ENCODE results near the gene CRYGS. TPM values are rescaled to one million over a fixed set of nuclear protein-coding genes. Genes with fewer than 3 reads are reported as not detected.
"Not testable (repeated sequence)": the region's sequence is repeated elsewhere in the genome, so short reads cannot be mapped to it uniquely, and the experiment has no call there.

The CRYGS gene
- total RNA-seq, 1 experiment from 2014 or later = 3.2 TPM

DNA sequence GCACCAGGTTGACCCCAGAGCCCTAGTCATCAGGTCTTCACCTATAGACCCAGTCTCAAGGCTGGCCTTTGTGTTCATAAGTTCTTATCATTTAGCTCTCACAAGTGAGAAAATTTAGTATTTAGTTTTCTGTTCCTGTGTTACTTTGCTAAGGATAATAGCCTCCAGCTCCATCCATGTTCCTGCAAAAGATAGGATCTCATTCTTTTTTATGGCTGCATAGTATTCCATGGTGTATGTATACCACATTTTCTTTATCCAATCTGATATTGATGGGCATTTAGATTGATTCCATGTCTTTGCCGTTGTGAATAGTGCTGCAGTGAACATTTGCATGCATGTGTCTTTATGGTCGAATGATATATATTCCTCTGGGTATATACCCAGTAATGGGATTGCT, 46.2 kb downstream of the CRYGS start:
- H3K36me3 Mint-ChIP-seq (ENCODE audit: insufficient read depth, unreplicated experiment); H3K9me3 Mint-ChIP-seq (ENCODE audit: unreplicated experiment); H3K27me3 ChIP-seq (replicated peaks; ENCODE audit: control insufficient read depth, insufficient read depth, low read length); DNase-seq; intact Hi-C loops (cut with micrococcal nuclease; ENCODE audit: unreplicated experiment); H3K36me3 ChIP-seq (ENCODE audit: control insufficient read depth, insufficient read depth, low read length); H3K4me3 ChIP-seq (ENCODE audit: low read depth, low read length); H3K4me3 Mint-ChIP-seq (ENCODE audit: unreplicated experiment); POLR2A ChIA-PET; BruUV-seq (replicated peaks); H3K9me3 ChIP-seq; H3K27me3 Mint-ChIP-seq (ENCODE audit: insufficient read depth, unreplicated experiment); CTCF ChIA-PET; H3K27ac Mint-ChIP-seq (ENCODE audit: unreplicated experiment): not testable (repeated sequence)
- H3K4me1 Mint-ChIP-seq (ENCODE audit: low read depth, unreplicated experiment) = peaks cover 23% of the 10 kb centered on the region
- peaks cover 31% of the 10 kb centered on the region for H3K4me1 ChIP-seq

DNA sequence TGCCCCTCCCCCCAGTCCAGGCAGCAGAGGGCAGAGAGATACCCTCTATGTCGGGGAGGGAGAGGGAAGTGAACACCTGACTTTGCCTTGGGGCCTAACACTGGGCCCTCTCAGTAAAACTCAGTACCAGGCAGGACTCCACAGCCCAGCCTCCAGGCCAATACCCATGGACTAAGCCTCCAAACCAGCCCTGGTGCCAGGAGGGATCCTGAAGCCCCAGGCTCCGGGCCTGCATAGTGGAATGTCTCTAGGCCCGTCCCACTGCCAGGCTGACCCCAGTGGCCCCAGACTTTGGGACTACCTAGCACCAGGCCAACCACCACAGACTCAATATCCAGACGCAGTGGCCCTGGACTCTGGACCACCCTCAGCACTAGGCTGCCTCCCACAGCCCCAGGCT, 46.6 kb downstream of the CRYGS start:
- H3K27me3 ChIP-seq (replicated peaks; ENCODE audit: control insufficient read depth, insufficient read depth, low read length) = no peaks in the 10 kb centered on the region
- H3K4me3 ChIP-seq (ENCODE audit: low read depth, low read length) = no peak overlapping the region
- no peaks in the 10 kb centered on the region for H3K36me3 Mint-ChIP-seq (ENCODE audit: insufficient read depth, unreplicated experiment)
- H3K9me3 Mint-ChIP-seq (ENCODE audit: unreplicated experiment) = no peaks in the 10 kb centered on the region
- CTCF ChIA-PET = no interaction called here
- H3K4me1 ChIP-seq = peaks cover 28% of the 10 kb centered on the region
- intact Hi-C loops (cut with micrococcal nuclease; ENCODE audit: unreplicated experiment) = no loop called here
- POLR2A ChIA-PET = no interaction called here
- H3K36me3 ChIP-seq (ENCODE audit: control insufficient read depth, insufficient read depth, low read length) = no peaks in the 10 kb centered on the region; the same call in 1 of the 2 replicates
- DNase-seq = no peak
- H3K4me1 Mint-ChIP-seq (ENCODE audit: low read depth, unreplicated experiment) = peaks cover 19% of the 10 kb centered on the region
- H3K4me3 Mint-ChIP-seq (ENCODE audit: unreplicated experiment) = no peak overlapping the region
- H3K27ac Mint-ChIP-seq (ENCODE audit: unreplicated experiment) = no peak overlapping the region
- no TSS peak for BruUV-seq (replicated peaks)
- no peaks in the 10 kb centered on the region for H3K27me3 Mint-ChIP-seq (ENCODE audit: insufficient read depth, unreplicated experiment)
- no peak for TF ChIP-seq CTCF (IDR thresholded peaks at IDR 0.05; ENCODE audit: insufficient read depth in 1 of 2, low read depth in 1 of 2, low read length in 1 of 2, severe bottlenecking in 1 of 2, unreplicated experiment in 1 of 2)
- H3K9me3 ChIP-seq = no peaks in the 10 kb centered on the region

DNA sequence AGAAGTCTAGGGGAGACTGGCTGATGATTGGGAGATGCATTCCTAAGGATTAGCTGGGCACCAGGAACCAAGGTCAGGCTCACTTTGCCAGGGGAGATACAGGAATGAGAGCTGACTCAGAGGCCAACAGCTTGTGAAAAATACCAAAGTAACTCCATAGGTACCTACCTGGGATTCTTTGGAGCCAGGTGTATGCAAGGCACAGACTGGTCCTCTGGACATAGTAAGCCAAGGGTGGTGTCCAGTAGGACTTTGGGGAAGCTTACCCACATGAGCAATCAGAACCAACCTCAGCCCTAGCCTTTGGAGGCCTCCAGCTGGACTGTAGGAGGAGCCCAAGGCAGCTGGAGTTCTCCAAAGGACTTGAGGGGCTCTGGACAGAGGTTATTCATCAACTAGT, 47.5 kb downstream of the CRYGS start:
- no peak overlapping the region for H3K27ac Mint-ChIP-seq (ENCODE audit: unreplicated experiment)
- no peak for DNase-seq
- no peaks in the 10 kb centered on the region for H3K36me3 Mint-ChIP-seq (ENCODE audit: insufficient read depth, unreplicated experiment)
- peaks cover 23% of the 10 kb centered on the region for H3K4me1 ChIP-seq
- POLR2A ChIA-PET = no interaction called here
- no peak overlapping the region for H3K4me3 ChIP-seq (ENCODE audit: low read depth, low read length)
- H3K4me3 Mint-ChIP-seq (ENCODE audit: unreplicated experiment) = no peak overlapping the region
- H3K36me3 ChIP-seq (ENCODE audit: control insufficient read depth, insufficient read depth, low read length) = no peaks in the 10 kb centered on the region
- no peaks in the 10 kb centered on the region for H3K9me3 Mint-ChIP-seq (ENCODE audit: unreplicated experiment)
- H3K9me3 ChIP-seq = no peaks in the 10 kb centered on the region
- H3K27me3 Mint-ChIP-seq (ENCODE audit: insufficient read depth, unreplicated experiment) = no peaks in the 10 kb centered on the region
- no peak for TF ChIP-seq CTCF (IDR thresholded peaks at IDR 0.05; ENCODE audit: insufficient read depth in 1 of 2, low read depth in 1 of 2, low read length in 1 of 2, severe bottlenecking in 1 of 2, unreplicated experiment in 1 of 2)
- no peaks in the 10 kb centered on the region for H3K27me3 ChIP-seq (replicated peaks; ENCODE audit: control insufficient read depth, insufficient read depth, low read length)
- H3K4me1 Mint-ChIP-seq (ENCODE audit: low read depth, unreplicated experiment) = peaks cover 18% of the 10 kb centered on the region
- CTCF ChIA-PET = no interaction called here
- no TSS peak for BruUV-seq (replicated peaks)
- intact Hi-C loops (cut with micrococcal nuclease; ENCODE audit: unreplicated experiment) = no loop called here

- H3K27ac Mint-ChIP-seq (ENCODE audit: unreplicated experiment) = no peak overlapping the region
- BruUV-seq (replicated peaks) = no TSS peak
- Histone ChIP-seq H3K36me3 (ENCODE audit: control insufficient read depth, insufficient read depth, low read length) (no peaks in the 10 kb centered on the region), H3K4me3 (ENCODE audit: low read depth, low read length) (no peak overlapping the region), H3K9me3 (no peaks in the 10 kb centered on the region), H3K4me1 (peaks cover 23% of the 10 kb centered on the region), H3K27me3 (replicated peaks; ENCODE audit: control insufficient read depth, insufficient read depth, low read length) (no peaks in the 10 kb centered on the region)
- peak overlapping the region; percentile 33 for H3K4me3 Mint-ChIP-seq (ENCODE audit: unreplicated experiment)
- H3K27me3 Mint-ChIP-seq (ENCODE audit: insufficient read depth, unreplicated experiment) = no peaks in the 10 kb centered on the region
- no peak for DNase-seq
- ChIA-PET POLR2A (no interaction called here), CTCF (interaction anchor here (1.1 to 1.7 kb wide), 2 partner anchors 45 to 118 kb away, joined by 3 to 7 read pairs; no protein-coding TSS in a partner anchor)
- no peaks in the 10 kb centered on the region for H3K9me3 Mint-ChIP-seq (ENCODE audit: unreplicated experiment)
- no peak for TF ChIP-seq CTCF (IDR thresholded peaks at IDR 0.05; ENCODE audit: insufficient read depth in 1 of 2, low read depth in 1 of 2, low read length in 1 of 2, severe bottlenecking in 1 of 2, unreplicated experiment in 1 of 2)
- intact Hi-C loops (cut with micrococcal nuclease; ENCODE audit: unreplicated experiment) = no loop called here
- no peaks in the 10 kb centered on the region for H3K36me3 Mint-ChIP-seq (ENCODE audit: insufficient read depth, unreplicated experiment)
- peaks cover 18% of the 10 kb centered on the region for H3K4me1 Mint-ChIP-seq (ENCODE audit: low read depth, unreplicated experiment)
Observed at GRCh38 chr3:186496016-186496415, 48.2 kb downstream of the CRYGS start.
